GM18951 (cell line): ENCODE measurements around the gene CREB3L1.
A peak's percentile ranks its signal among the peaks of the same experiment; 100 is the strongest.

Experiments used
- POLR2A ChIP-seq: IDR thresholded peaks from 4 replicates; pipeline ENCODE4 v1.6.1; 2011; ENCODE audit warnings: mild to moderate bottlenecking; ENCODE audit not compliant: insufficient read length, insufficient read depth; ENCODE audit errors: extremely low read depth
- in situ Hi-C: fragments of 300-500 bp; cut with MboI; formaldehyde crosslinking; loops from one replicate; pipeline ENCODE4 v1.12.0; 2022; ENCODE audit warnings: low sequenced_read_pairs, mixed read lengths, inconsistent platforms; ENCODE audit not compliant: unreplicated experiment

CREB3L1 gene

GRCh38 chr11:46343520-46343919, 66.1 kb downstream of the CREB3L1 start:
- in situ Hi-C loops, result no loop called here
- no peak for TF ChIP-seq POLR2A

GRCh38 chr11:46345131-46345597, 67.7 kb downstream of the CREB3L1 start:
- in situ Hi-C loops, result no loop called here
- peak; percentile 55 for TF ChIP-seq POLR2A

DNA sequence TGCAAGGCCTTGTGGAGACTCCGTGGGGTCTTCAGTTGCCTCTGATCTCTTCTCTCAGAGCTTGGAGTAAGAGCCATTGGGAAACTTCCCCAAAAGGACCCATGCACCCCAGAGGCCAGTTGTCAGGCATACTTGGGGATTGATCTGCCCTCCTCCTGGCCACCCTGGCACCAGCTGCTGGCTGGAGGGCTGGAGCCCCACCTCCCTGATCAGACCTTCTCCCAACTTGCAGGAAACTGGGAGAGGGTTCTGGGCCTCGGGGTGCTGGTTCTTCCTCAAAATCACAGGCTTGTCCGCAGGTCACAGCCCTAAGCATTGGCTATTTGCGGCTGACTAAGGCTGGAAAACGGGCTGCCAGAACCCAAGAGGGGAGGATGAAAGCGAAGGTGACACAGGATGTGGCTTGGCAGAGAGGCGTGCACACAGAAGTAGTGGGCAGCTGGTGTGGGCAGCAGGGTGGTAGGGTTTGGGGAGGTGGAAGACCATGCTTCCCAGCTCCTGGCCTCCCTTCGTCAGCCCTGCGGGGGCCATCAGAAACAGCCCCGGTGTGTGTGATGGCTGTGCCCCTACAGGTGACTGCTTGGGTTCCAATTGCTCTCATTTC, 68.5 kb downstream of the CREB3L1 start:
- no peak for TF ChIP-seq POLR2A
- in situ Hi-C loops, result no loop called here

DNA sequence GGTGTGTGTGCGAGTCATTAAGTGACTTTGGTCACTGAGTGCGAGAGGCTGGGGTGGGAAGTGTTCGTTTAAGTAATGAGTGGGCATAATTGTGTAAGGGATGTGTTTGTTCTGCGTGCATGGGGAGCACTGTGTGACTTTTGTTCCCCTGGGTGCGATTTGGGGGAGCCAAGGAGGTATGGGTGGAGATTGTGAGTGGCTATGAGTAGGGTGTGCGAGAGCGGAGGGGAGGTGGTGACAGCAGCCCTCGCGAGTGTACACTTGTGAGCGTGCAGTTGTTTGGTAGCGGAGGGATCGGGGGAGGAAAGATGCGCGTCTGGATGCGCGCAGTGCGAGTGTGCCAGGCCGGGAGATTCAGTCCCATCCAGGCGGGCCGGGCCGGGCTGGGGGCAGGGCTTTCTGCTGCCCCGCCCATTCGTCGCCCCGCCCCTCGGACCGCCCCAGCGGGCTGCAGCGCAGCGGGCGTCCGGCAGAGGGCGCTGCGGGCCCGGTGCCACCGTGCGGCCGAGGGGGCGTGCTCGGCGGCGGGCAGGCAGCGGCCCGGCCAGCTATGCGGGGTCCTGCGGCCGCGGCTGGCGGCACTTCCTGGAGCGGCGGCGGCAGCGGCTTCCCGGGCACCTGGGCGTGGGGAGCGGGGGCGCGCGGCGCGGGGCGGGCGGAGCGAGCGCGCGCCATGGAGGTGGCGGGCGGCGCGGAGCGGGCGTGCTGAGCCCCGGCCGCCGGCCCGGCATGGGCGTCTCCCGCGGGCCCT, 69.6 kb downstream of the CREB3L1 start, which contains the start of gene DGKZ:
Gene DGKZ (plus strand): TSS at position 578 of the 751 bp plus-strand sequence. CDS start 197 bp downstream, outside the sequence.
- TF ChIP-seq POLR2A, result peak; percentile 75
- in situ Hi-C loops, result no loop called here

- in situ Hi-C loops, result no loop called here
- TF ChIP-seq POLR2A, result no peak
Observed at GRCh38 chr11:46347637-46348311, 70.3 kb downstream of the CREB3L1 start.

DNA sequence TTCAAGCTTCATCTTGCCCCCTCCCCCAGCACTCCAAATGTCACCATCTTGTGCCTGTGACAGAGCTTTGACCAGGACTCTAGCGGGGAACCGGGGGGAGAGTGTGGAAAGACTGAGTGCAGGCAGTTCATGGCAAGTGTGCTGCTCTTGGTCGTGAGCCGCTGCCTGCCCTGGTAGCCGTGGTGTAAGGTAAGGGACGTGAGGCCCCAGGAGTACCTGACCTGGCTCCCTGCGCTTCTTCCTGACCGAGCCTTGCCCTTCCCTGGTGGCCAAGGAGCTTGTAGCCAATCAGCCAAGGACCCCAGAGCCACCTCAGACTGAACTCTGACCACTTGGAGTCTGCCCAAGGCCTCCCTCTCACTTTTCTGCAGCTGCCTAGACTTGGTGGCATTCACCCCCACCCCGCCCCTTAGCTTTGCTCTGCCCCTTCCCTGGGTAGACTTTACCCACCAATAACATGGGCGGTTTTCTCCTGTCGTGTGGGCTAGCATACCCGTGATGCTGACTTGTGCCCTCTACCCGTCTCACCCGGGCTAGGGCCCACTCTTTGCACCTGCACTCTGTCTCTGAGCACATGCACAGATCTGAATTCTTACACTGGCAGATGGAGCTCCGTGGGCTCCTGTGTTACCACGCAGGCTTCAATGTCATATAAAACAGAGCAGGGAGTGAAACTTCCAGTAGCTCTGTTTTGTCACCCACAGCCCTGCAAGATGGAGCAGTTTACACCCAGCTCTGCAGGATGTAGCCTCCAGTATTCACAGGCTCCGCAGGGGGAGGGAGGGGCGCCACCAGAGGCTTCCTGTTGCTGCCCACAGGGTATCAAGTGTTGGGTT, 71.3 kb downstream of the CREB3L1 start:
- in situ Hi-C loops, result no loop called here
- TF ChIP-seq POLR2A, result no peak

DNA sequence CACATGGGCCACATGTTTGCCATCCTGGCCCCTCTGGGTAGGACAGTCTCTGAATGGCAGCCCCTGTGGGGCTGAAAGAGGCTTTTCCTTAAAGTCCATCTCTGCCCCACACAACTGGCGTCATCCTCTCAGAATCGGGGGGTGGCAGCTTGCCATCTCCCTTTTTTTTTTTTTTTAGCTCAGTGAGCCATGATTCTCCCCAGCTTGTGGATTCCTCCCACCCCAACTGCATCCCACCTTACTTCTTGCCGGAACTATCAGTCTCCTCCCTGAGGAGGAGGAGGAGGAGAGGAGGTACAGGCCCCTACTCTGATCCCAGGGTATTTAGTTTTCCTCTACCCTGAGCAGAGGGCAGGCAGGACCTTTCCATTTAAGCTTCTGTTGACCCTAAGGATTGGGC, 73.2 kb downstream of the CREB3L1 start:
- TF ChIP-seq POLR2A, result no peak
- in situ Hi-C loops, result no loop called here

DNA sequence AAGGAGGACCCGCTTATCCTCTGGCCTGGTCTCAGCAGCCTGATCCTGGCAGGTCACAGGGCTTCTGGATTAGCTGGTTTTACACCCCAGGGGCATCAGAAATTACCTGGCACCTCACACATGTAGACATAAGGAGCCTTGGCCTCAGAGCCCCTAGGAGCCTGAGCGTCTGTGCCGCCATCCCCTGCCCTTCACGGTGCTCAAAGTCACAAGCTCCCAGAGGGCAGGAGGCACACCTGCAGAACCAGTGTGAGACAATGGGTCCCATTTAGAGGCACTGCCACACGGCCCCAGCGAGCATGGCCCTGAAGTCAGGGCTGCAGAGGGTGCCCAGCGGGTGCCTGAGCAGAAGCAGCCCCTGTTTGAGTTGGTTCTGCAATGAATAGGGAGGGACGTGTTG, 73.7 kb downstream of the CREB3L1 start:
- in situ Hi-C loops, result no loop called here

DNA sequence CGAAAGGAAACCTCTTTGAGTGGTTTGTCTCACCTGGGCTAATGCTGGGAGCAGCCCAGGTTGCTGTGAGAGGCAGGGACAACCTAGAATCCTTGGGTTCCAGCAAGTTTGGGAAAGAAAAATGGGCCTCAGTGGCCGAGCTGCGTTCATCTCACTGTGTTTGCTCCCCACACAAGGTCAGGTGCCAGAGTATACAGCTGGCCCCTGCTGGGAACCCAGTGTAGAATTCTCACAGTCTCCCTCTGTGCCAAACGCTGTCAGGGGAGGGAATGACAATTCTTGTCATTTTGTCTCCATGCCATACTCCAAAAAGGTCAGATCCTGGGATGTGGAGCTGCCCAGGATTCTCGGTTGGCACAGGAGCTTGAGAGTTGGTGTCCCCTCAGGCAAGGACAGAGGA, 74.1 kb downstream of the CREB3L1 start:
- TF ChIP-seq POLR2A, result no peak
- in situ Hi-C loops, result no loop called here

More for the DNA sequence above, 73.7 kb downstream of the CREB3L1 start:
- no peak for TF ChIP-seq POLR2A

- TF ChIP-seq POLR2A, result no peak
Observed at GRCh38 chr11:46352063-46352841, 74.8 kb downstream of the CREB3L1 start.

GRCh38 chr11:46353698-46354097, 76.2 kb downstream of the CREB3L1 start:
- TF ChIP-seq POLR2A, result no peak
- in situ Hi-C loops, result no loop called here

More at GRCh38 chr11:46352063-46352841, 74.8 kb downstream of the CREB3L1 start:
- in situ Hi-C loops, result no loop called here

- TF ChIP-seq POLR2A, result no peak
- in situ Hi-C loops, result no loop called here
Observed at GRCh38 chr11:46356924-46357482, 79.5 kb downstream of the CREB3L1 start.
